Hepatocyte (in vitro differentiated cells): ENCODE results near the gene SEMA4B. TPM values are rescaled to one million over a fixed set of nuclear protein-coding genes. Genes with fewer than 3 reads are reported as not detected.
"Not testable (repeated sequence)": the region's sequence is repeated elsewhere in the genome, so short reads cannot be mapped to it uniquely, and the experiment has no call there.

ENCODE experiments used
- DNase-seq: peaks from one replicate; pipeline ENCODE4 v3.0.0-alpha.2; 2016; ENCODE audit warnings: low spot score
- H2AFZ ChIP-seq: fragments of 200-600 bp; sonication (generic); 2 replicates; pipeline ENCODE4 v1.6.0; 2016; ENCODE audit warnings: antibody characterized with exemption, mild to moderate bottlenecking
- H3K27ac ChIP-seq: fragments of 200-600 bp; sonication (generic); 2 replicates; pipeline ENCODE4 v1.5.1; 2016; ENCODE audit warnings: mild to moderate bottlenecking
- H3K27me3 ChIP-seq: fragments of 200-600 bp; sonication (generic); 2 replicates; pipeline ENCODE4 v1.6.1; 2016
- H3K36me3 ChIP-seq: fragments of 200-600 bp; sonication (generic); replicated peaks from 2 replicates; pipeline ENCODE4 v1.5.1; 2016; ENCODE audit warnings: low read depth; ENCODE audit not compliant: insufficient read depth
- H3K4me1 ChIP-seq: fragments of 200-600 bp; sonication (generic); 2 replicates; pipeline ENCODE4 v1.5.1; 2016; ENCODE audit warnings: mild to moderate bottlenecking, moderate library complexity; ENCODE audit not compliant: insufficient read depth
- H3K4me2 ChIP-seq: fragments of 200-600 bp; sonication (generic); 2 replicates; pipeline ENCODE4 v1.6.0; 2016
- H3K4me3 ChIP-seq: fragments of 200-600 bp; sonication (generic); 2 replicates; pipeline ENCODE4 v1.5.1; 2016; ENCODE audit warnings: mild to moderate bottlenecking
- H3K79me2 ChIP-seq: fragments of 200-600 bp; sonication (generic); 2 replicates; pipeline ENCODE4 v1.6.0; 2017; ENCODE audit warnings: mild to moderate bottlenecking
- H3K9me2 ChIP-seq: fragments of 200-600 bp; sonication (generic); replicated peaks from 2 replicates; pipeline ENCODE4 v1.6.0; 2017; ENCODE audit warnings: mild to moderate bottlenecking; ENCODE audit not compliant: insufficient read depth
- H3K9me3 ChIP-seq: fragments of 200-600 bp; sonication (generic); 2 replicates; pipeline ENCODE4 v1.5.1; 2016; ENCODE audit warnings: low read depth, mild to moderate bottlenecking
- H4K20me1 ChIP-seq: fragments of 200-600 bp; sonication (generic); 2 replicates; pipeline ENCODE4 v1.6.0; 2016; ENCODE audit warnings: mild to moderate bottlenecking; ENCODE audit not compliant: insufficient read depth, poor library complexity, severe bottlenecking
- EZH2 ChIP-seq: fragments of 200-600 bp; sonication (generic); IDR thresholded peaks from 2 replicates; pipeline ENCODE4 v1.6.1; 2016; ENCODE audit warnings: antibody characterized with exemption, mild to moderate bottlenecking, borderline replicate concordance
- EZH2phosphoT487 ChIP-seq: fragments of 200-600 bp; sonication (generic); IDR thresholded peaks from one replicate; pipeline ENCODE4 v1.6.1; 2018; ENCODE audit warnings: antibody characterized with exemption, mild to moderate bottlenecking, low read depth, moderate library complexity; ENCODE audit not compliant: unreplicated experiment, severe bottlenecking
- WGBS: methylation state at CpG from one replicate; pipeline ENCODE4 v1.1.6; 2016; ENCODE audit warnings: low lambda C conversion rate; ENCODE audit errors: missing lambda C conversion rate; 5-methylcytosine and 5-hydroxymethylcytosine counted together
- polyA plus RNA-seq: library from polyadenylated mRNA; unstranded; fragments of >200 nt; fragmentation: Nextera tagmentation; extraction: Ambion mirVana; gene quantifications from 2 replicates; pipeline ENCODE4 v1.2.1, GENCODE V29; 2016
- total RNA-seq: library from RNA; depleted of rRNA; stranded (reverse); fragments of >200 nt; gene quantifications from 2 replicates; pipeline ENCODE4 v1.2.3, GENCODE V29; 2014
- TF ChIP-seq, protein P1 (sequence below): fragments of 200-600 bp; sonication (generic); IDR thresholded peaks from 2 replicates; pipeline ENCODE4 v1.5.1; 2016; ENCODE audit warnings: antibody characterized with exemption, mild to moderate bottlenecking; ENCODE audit not compliant: poor library complexity

Gene SEMA4B
- total and polyA plus RNA-seq, 2 experiments from 2014 or later = 19.2 to 43.5 TPM

DNA sequence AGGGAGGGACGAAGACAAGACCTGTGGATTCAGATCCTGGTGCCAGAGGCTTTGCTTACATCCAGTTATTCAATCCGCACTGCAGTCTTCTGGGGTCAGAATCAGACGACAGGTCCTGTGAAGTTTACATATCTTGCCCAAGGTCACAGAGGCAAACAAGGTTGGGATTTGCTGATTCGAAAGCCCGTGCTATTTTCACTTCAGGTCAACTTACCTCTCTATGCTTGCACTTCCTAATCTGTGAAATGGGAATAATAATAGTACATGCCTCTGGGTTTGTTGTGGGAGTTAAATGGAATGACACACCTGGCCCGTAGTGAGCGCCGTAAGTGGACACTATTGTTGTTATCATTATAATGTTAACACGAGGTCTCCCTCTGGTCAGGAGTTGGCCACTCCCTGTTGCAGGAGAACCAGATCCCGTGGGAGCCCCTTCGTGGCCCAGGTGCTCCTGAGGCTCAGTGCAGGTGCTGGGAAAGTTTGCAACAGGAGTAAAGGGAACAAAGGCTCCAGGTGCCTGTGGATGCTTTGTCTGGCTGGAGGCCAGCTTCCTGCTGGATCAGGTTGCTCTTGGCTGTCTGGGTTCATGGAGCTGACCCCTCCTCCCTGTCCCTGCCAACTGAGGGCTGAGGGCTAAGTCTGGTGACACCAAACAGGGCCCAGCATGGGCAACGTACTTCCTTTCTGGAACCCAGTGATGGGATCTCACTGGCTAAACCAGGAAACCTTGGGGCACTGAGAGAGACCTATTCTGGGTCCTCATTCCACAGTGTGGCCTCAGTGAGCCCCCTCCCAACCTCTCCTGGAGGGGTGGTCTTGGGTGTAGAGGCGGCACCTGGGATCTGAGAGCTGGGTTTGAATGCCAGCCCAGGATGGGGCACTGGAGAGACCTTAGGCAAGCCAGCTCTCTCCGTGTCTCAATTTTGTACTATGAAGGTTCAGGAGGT lies 40.1 kb upstream of the SEMA4B start:
- Histone ChIP-seq H3K79me2 (no peaks in the 10 kb centered on the region), H3K4me3 (no peak overlapping the region), H3K9me2 (no peaks in the 10 kb centered on the region), H3K27me3 (no peaks in the 10 kb centered on the region), H3K4me1 (peaks cover 20% of the 10 kb centered on the region), H3K9me3 (no peaks in the 10 kb centered on the region), H3K36me3 (no peaks in the 10 kb centered on the region), H4K20me1 (no peaks in the 10 kb centered on the region), H3K27ac (peak overlapping the region; percentile 76), H2AFZ (no peak overlapping the region), H3K4me2 (no peak overlapping the region)
- 77% methylated on average over 14 of the region's 14 CpGs for WGBS
- TF ChIP-seq, protein P1, sequence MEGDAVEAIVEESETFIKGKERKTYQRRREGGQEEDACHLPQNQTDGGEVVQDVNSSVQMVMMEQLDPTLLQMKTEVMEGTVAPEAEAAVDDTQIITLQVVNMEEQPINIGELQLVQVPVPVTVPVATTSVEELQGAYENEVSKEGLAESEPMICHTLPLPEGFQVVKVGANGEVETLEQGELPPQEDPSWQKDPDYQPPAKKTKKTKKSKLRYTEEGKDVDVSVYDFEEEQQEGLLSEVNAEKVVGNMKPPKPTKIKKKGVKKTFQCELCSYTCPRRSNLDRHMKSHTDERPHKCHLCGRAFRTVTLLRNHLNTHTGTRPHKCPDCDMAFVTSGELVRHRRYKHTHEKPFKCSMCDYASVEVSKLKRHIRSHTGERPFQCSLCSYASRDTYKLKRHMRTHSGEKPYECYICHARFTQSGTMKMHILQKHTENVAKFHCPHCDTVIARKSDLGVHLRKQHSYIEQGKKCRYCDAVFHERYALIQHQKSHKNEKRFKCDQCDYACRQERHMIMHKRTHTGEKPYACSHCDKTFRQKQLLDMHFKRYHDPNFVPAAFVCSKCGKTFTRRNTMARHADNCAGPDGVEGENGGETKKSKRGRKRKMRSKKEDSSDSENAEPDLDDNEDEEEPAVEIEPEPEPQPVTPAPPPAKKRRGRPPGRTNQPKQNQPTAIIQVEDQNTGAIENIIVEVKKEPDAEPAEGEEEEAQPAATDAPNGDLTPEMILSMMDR = no peak
- no peak for TF ChIP-seq EZH2
- DNase-seq = peak; percentile 49

DNA sequence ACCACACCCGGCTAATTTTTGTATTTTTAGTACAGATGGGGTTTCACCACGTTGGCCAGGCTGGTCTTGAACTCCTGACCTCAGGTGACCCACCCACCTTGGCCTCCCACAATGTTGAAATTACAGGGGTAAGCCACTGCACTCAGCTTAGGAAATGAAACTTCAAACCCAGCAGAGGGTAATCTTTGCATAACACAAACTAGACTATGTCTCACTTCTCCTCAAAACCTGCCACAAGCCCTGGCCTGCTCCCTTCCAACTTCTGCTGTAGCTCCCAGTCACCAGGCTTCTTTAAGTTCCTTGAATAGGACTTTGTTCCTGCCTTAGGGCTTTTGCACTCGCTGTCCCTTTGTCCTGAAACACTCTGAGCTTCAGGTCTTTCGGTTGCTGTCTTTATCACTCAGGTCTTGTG lies 39.2 kb upstream of the SEMA4B start:
- H3K79me2 ChIP-seq = no peaks in the 10 kb centered on the region
- H3K4me3 ChIP-seq = no peak overlapping the region
- H3K4me1 ChIP-seq = peaks cover 20% of the 10 kb centered on the region
- H3K36me3 ChIP-seq = no peaks in the 10 kb centered on the region
- peak overlapping the region; percentile 6 for H3K27ac ChIP-seq
- WGBS = 76% methylated on average over 4 of the region's 4 CpGs
- H2AFZ ChIP-seq = no peak overlapping the region
- DNase-seq = no peak
- no peaks in the 10 kb centered on the region for H4K20me1 ChIP-seq
- H3K4me2 ChIP-seq = no peak overlapping the region
- H3K9me3 ChIP-seq = no peaks in the 10 kb centered on the region
- no peak for TF ChIP-seq EZH2
- TF ChIP-seq, protein P1 = no peak
- TF ChIP-seq EZH2phosphoT487 = no peak
- no peaks in the 10 kb centered on the region for H3K9me2 ChIP-seq
- H3K27me3 ChIP-seq = no peaks in the 10 kb centered on the region

- no peaks in the 10 kb centered on the region for H3K36me3 ChIP-seq
These were observed 38.2 kb upstream of the SEMA4B start for GRCh38 chr15:90162956-90163355.

GRCh38 chr15:90164239-90164638 lies 36.9 kb upstream of the SEMA4B start:
- peak overlapping the region; percentile 94 for H3K27ac ChIP-seq
- H3K4me1 ChIP-seq, DNase-seq, H3K9me3 ChIP-seq, H3K4me2 ChIP-seq, H2AFZ ChIP-seq, H3K4me3 ChIP-seq, H3K36me3 ChIP-seq, H4K20me1 ChIP-seq, H3K9me2 ChIP-seq, H3K79me2 ChIP-seq, H3K27me3 ChIP-seq: not testable (repeated sequence)
- WGBS = 96% methylated on average over 3 of the region's 3 CpGs

More at GRCh38 chr15:90162956-90163355, 38.2 kb upstream of the SEMA4B start:
- no peak overlapping the region for H3K27ac ChIP-seq
- no peaks in the 10 kb centered on the region for H3K9me2 ChIP-seq
- H3K4me3 ChIP-seq = no peak overlapping the region
- H2AFZ ChIP-seq = no peak overlapping the region
- H3K79me2 ChIP-seq = no peaks in the 10 kb centered on the region
- TF ChIP-seq, protein P1 = no peak
- TF ChIP-seq EZH2phosphoT487 = no peak
- TF ChIP-seq EZH2 = no peak
- WGBS = 89% methylated on average over 9 of the region's 9 CpGs
- no peaks in the 10 kb centered on the region for H3K9me3 ChIP-seq
- DNase-seq = no peak
- peaks cover 20% of the 10 kb centered on the region for H3K4me1 ChIP-seq
- no peaks in the 10 kb centered on the region for H3K27me3 ChIP-seq
- no peak overlapping the region for H3K4me2 ChIP-seq
- no peaks in the 10 kb centered on the region for H4K20me1 ChIP-seq
